K562 (cell line): Measurements from ENCODE around the gene ALCAM. TPM values are rescaled to one million over a fixed set of nuclear protein-coding genes. Genes with fewer than 3 reads are reported as not detected.

Source experiments
- ATF3 ChIP-seq, 2 experiments: fragments of 450-650 bp in 1 of 2; sonication (generic) in 1 of 2; formaldehyde crosslinking in 1 of 2; IDR thresholded peaks in 1 of 2; conservative IDR thresholded peaks in 1 of 2; 2 replicates each; pipeline versions ENCODE4 v1.6.1 to v1.8.1; 2016 to 2023; ENCODE audit warnings: mild to moderate bottlenecking in 2 of 2, moderate library complexity in 2 of 2, inconsistent platforms in 1 of 2, missing genetic modification reagents in 1 of 2
- CREB3L1 ChIP-seq: fragments of 450-650 bp; IDR thresholded peaks from 2 replicates; pipeline ENCODE4 v1.6.1; 2014; ENCODE audit warnings: low read depth, mild to moderate bottlenecking, moderate library complexity, borderline replicate concordance
- NCOA6 ChIP-seq: fragments of 450-650 bp; IDR thresholded peaks from 2 replicates; pipeline ENCODE4 v1.6.1; 2017; ENCODE audit warnings: mild to moderate bottlenecking
- RBFOX2 ChIP-seq: fragments of 200-400 bp; formaldehyde crosslinking; IDR thresholded peaks from 2 replicates; pipeline ENCODE4 v1.6.1; 2017; ENCODE audit warnings: low read depth, mild to moderate bottlenecking, low read length, moderate library complexity
- SRF ChIP-seq, 2 experiments: fragments of 250-450, 450-650 bp in 1 of 2; sonication (Bioruptor Pico) in 1 of 2; sonication (generic) in 1 of 2; formaldehyde crosslinking; IDR thresholded peaks; 2 replicates each; pipeline versions ENCODE4 v1.5.0 to v1.5.1; 2020 to 2022; ENCODE audit warnings: mild to moderate bottlenecking in 1 of 2, missing genetic modification reagents in 1 of 2
- STAG1 ChIP-seq: sonication (generic); formaldehyde crosslinking; IDR thresholded peaks from 2 replicates; pipeline ENCODE4 v1.5.0; 2020; ENCODE audit warnings: missing genetic modification reagents, borderline replicate concordance
- ZC3H8 ChIP-seq: fragments of 450-650 bp; IDR thresholded peaks from 2 replicates; pipeline ENCODE4 v1.6.1; 2017
- ZNF609 ChIP-seq: sonication (generic); formaldehyde crosslinking; IDR thresholded peaks from 2 replicates; pipeline ENCODE4 v1.8.1; 2023; ENCODE audit warnings: missing genetic modification reagents, mild to moderate bottlenecking, borderline replicate concordance
- polyA plus RNA-seq, 8 experiments: library from polyadenylated mRNA; depleted of rRNA in 4 of 8; stranded (reverse) in 5 of 8; unstranded in 3 of 8; fragments of >200 nt; fragmentation: Nextera tagmentation in 2 of 8; fragmentation: Illumina TruSeq in 1 of 8; extraction: Ambion mirVana in 2 of 8; extraction: Trizol in 1 of 8; gene quantifications; 2 replicates each; pipeline versions ENCODE4 v1.2.1 to v1.2.3, GENCODE V29; 2011 to 2014; ENCODE audit warnings: inconsistent platforms in 1 of 8, missing spikeins in 1 of 8
- total RNA-seq, 7 experiments: library from RNA; depleted of rRNA in 6 of 7; stranded (reverse); fragments of >200 nt in 6 of 7; fragmentation: Illumina TruSeq in 2 of 7; extraction: Trizol in 2 of 7; gene quantifications; 2 replicates each; pipeline versions ENCODE4 v1.2.1 to v1.2.3, GENCODE V29; 2011 to 2021; ENCODE audit warnings: low replicate concordance in 1 of 7

The ALCAM gene
- total and polyA plus RNA-seq, 9 of the 15 experiments (the other 6 are each of a cell fraction or from before 2014, with no cell fraction given), result 0.03 to 0.98 (median 0.14) TPM; not detected in 1

GRCh38 chr3:105545051-105545450 is 178.3 kb downstream of the ALCAM start (continued):
- TF ChIP-seq ZNF609 (CRISPR knock-in tag) (no peak), RBFOX2 (no peak), CREB3L1 (no peak), NCOA6 (no peak), STAG1 (CRISPR knock-in tag) (no peak), ZC3H8 (no peak), SRF (CRISPR knock-in tag; IDR thresholded peaks at IDR 0.05) (no peak), ATF3 (IDR thresholded peaks at IDR 0.05) (no peak), ATF3 (CRISPR knock-in tag; conservative IDR thresholded peaks at IDR 0.05) (no peak)
- TF ChIP-seq, all 486 proteins: peak for 0
